ENCODE data around the gene FTO.

- TF ChIP-seq CTCF (IDR thresholded peaks at IDR 0.05) (no peak), POLR2AphosphoS5 (IDR thresholded peaks at IDR 0.05) (peak in 1 of 3 donors; percentile 11), POLR2A (IDR thresholded peaks at IDR 0.05) (no peak)
Observed at GRCh38 chr16:53893731-53894435, 189.9 kb downstream of the FTO start.
